HCT116 (cell line): ENCODE results near the gene ERAP2. TPM values are rescaled to one million over a fixed set of nuclear protein-coding genes. Genes with fewer than 3 reads are reported as not detected.

ENCODE experiments used
- ATAC-seq: fragments of 200-7000 bp; cut with Tn5 transposase; 2 replicates; pipeline ENCODE4 v1.9.1; 2020; ENCODE audit warnings: mild to moderate bottlenecking, moderate library complexity
- BruUV-seq: library from RNA; stranded (reverse); fragments of 400-500 nt; replicated peaks from 2 replicates; lab custom pipeline; 2021; lab: Mats Ljungman, UMichigan
- CTCF ChIA-PET: fragments of 300-600 bp; sonication (Branson Sonifier 250); formaldehyde crosslinking; loops from one replicate; lab custom pipeline; 2021; ENCODE audit warnings: antibody characterized with exemption; lab: Charles Lee
- POLR2A ChIA-PET: fragments of 300-600, 350-600 bp; sonication (Branson Sonifier 250); formaldehyde crosslinking; loops from one replicate; lab custom pipeline; 2021; ENCODE audit warnings: antibody characterized with exemption; lab: Charles Lee
- RAD21 ChIA-PET, 2 experiments: fragments of 300-600 bp; sonication (Branson Sonifier 250); formaldehyde crosslinking; loops; one replicate each; lab custom pipeline; 2023; ENCODE audit warnings: low total read pairs in 2 of 2; ENCODE audit not compliant: uncharacterized antibody in 2 of 2, unreplicated experiment in 2 of 2, low non-redundant PET in 1 of 2; lab: Charles Lee
- DNase-seq: peaks from one replicate; pipeline ENCODE4 v3.0.0-alpha.2; 2010; ENCODE audit warnings: low read depth, low spot score
- H2AFZ ChIP-seq: fragments of 200-600 bp; shearing (Covaris generic), sonication (generic); 2 replicates; pipeline ENCODE4 v1.6.1; 2017; ENCODE audit warnings: low read depth, mixed run types, mixed read lengths, antibody characterized with exemption, low read length; ENCODE audit not compliant: poor library complexity, severe bottlenecking
- H3K27ac ChIP-seq: 2 replicates; pipeline ENCODE4 v1.5.1; 2012; ENCODE audit warnings: low read depth, low read length
- H3K27me3 ChIP-seq: fragments of 200-600 bp; sonication (generic); 2 replicates; pipeline ENCODE4 v1.6.1; 2016; ENCODE audit warnings: mixed run types, low read length, mixed read lengths; ENCODE audit not compliant: insufficient read depth
- H3K36me3 ChIP-seq, 2 experiments: fragments of 200-500 bp in 1 of 2; fragments of 200-600 bp in 1 of 2; sonication (Bioruptor generic) in 1 of 2; sonication (generic) in 1 of 2; 2 replicates each; pipeline versions ENCODE4 v1.5.1 to v1.6.1; 2014 to 2016; ENCODE audit warnings: low read length in 2 of 2, inconsistent platforms in 1 of 2, mixed read lengths in 1 of 2, mixed run types in 1 of 2; ENCODE audit not compliant: insufficient read depth in 2 of 2, control insufficient read depth in 1 of 2
- H3K4me1 ChIP-seq, 2 experiments: fragments of 200-600 bp in 1 of 2; sonication (generic) in 1 of 2; 2 replicates each; pipeline versions ENCODE4 v1.5.1 to v1.6.1; 2012 to 2017; ENCODE audit warnings: low read length in 2 of 2, inconsistent platforms in 1 of 2, mild to moderate bottlenecking in 1 of 2, mixed read lengths in 1 of 2, mixed run types in 1 of 2, moderate library complexity in 1 of 2; ENCODE audit not compliant: insufficient read depth in 2 of 2, control insufficient read depth in 1 of 2
- H3K4me2 ChIP-seq: fragments of 200-600 bp; sonication (generic); 2 replicates; pipeline ENCODE4 v1.6.1; 2017; ENCODE audit warnings: mixed run types, low read length, mixed read lengths
- H3K4me3 ChIP-seq, 2 experiments: fragments of 200-600 bp in 1 of 2; sonication (generic) in 1 of 2; replicated peaks in 1 of 2; 2 replicates each; pipeline ENCODE4 v1.5.1; 2011 to 2016; ENCODE audit warnings: low read length in 2 of 2, control low read depth in 1 of 2, low read depth in 1 of 2, mild to moderate bottlenecking in 1 of 2, mixed read lengths in 1 of 2, mixed run types in 1 of 2
- H3K79me2 ChIP-seq: fragments of 200-600 bp; sonication (generic); 2 replicates; pipeline ENCODE4 v1.6.1; 2017; ENCODE audit warnings: mild to moderate bottlenecking, mixed run types, low read length, moderate library complexity, mixed read lengths; ENCODE audit not compliant: insufficient read depth
- H3K9ac ChIP-seq: fragments of 200-600 bp; sonication (generic); 2 replicates; pipeline ENCODE4 v1.6.1; 2016; ENCODE audit warnings: low read length, mixed read lengths
- H3K9me2 ChIP-seq: fragments of 200-600 bp; sonication (generic), shearing (Covaris generic); 2 replicates; pipeline ENCODE4 v1.6.1; 2017; ENCODE audit warnings: mixed run types, mild to moderate bottlenecking, moderate library complexity; ENCODE audit not compliant: insufficient read depth
- H3K9me3 ChIP-seq, 2 experiments: fragments of 200-500 bp in 1 of 2; fragments of 200-600 bp in 1 of 2; sonication (Bioruptor generic) in 1 of 2; sonication (generic) in 1 of 2; 2 replicates each; pipeline ENCODE4 v1.6.1; 2014 to 2017; ENCODE audit warnings: low read length in 2 of 2, mixed read lengths in 2 of 2, inconsistent platforms in 1 of 2, low read depth in 1 of 2, mild to moderate bottlenecking in 1 of 2, mixed run types in 1 of 2, moderate library complexity in 1 of 2; ENCODE audit not compliant: control insufficient read depth in 1 of 2, insufficient read depth in 1 of 2
- H4K20me1 ChIP-seq: fragments of 200-600 bp; sonication (generic), shearing (Covaris generic); 2 replicates; pipeline ENCODE4 v1.6.1; 2017; ENCODE audit warnings: mixed run types, mild to moderate bottlenecking, moderate library complexity; ENCODE audit not compliant: insufficient read depth
- CBX3 ChIP-seq: IDR thresholded peaks from 2 replicates; pipeline ENCODE4 v1.6.1; 2012; ENCODE audit warnings: low read depth
- ELF1 ChIP-seq: IDR thresholded peaks from 2 replicates; pipeline ENCODE4 v1.6.1; 2012; ENCODE audit warnings: low read depth, borderline replicate concordance
- EZH2 ChIP-seq: fragments of 200-600 bp; sonication (generic); IDR thresholded peaks from 2 replicates; pipeline ENCODE4 v1.6.1; 2017; ENCODE audit warnings: antibody characterized with exemption, mixed run types
- JUND ChIP-seq: IDR thresholded peaks from 2 replicates; pipeline ENCODE4 v1.6.1; 2012
- MAX ChIP-seq: IDR thresholded peaks from 2 replicates; pipeline ENCODE4 v1.6.1; 2012
- POLR2A ChIP-seq: IDR thresholded peaks from 2 replicates; pipeline ENCODE4 v1.7.0; 2011; ENCODE audit warnings: borderline replicate concordance; ENCODE audit not compliant: insufficient read depth, insufficient read length; ENCODE audit errors: extremely low read depth
- REST ChIP-seq: IDR thresholded peaks from 2 replicates; pipeline ENCODE4 v1.6.1; 2012; ENCODE audit warnings: low read depth
- SP1 ChIP-seq: IDR thresholded peaks from 2 replicates; pipeline ENCODE4 v1.6.1; 2012; ENCODE audit warnings: low read depth
- SRF ChIP-seq: IDR thresholded peaks from 2 replicates; pipeline ENCODE4 v1.6.1; 2012; ENCODE audit warnings: low read depth
- TCF7L2 ChIP-seq: IDR thresholded peaks from 2 replicates; pipeline ENCODE4 v1.7.0; 2011; ENCODE audit warnings: borderline replicate concordance, inconsistent platforms; ENCODE audit not compliant: insufficient read depth, insufficient read length; ENCODE audit errors: extremely low read depth
- intact Hi-C: fragments of 100-400 bp; cut with micrococcal nuclease; formaldehyde crosslinking; loops from 2 replicates; pipeline ENCODE4 v1.10.0; 2022
- total RNA-seq: library from RNA; stranded (reverse); gene quantifications from one replicate; pipeline ENCODE4 v1.2.1, GENCODE V29; 2021; ENCODE audit not compliant: unreplicated experiment

ERAP2 gene
- total RNA-seq, 1 experiment from 2014 or later: 2.2 TPM

GRCh38 chr5:96893342-96893741, 17.0 kb downstream of the ERAP2 start:
- no peaks in the 10 kb centered on the region for H4K20me1 ChIP-seq
- no peaks in the 10 kb centered on the region for H3K9me3 ChIP-seq
- ChIA-PET POLR2A (interaction anchor here (0.8 kb wide), 1 partner anchor 11 kb away, joined by 3 read pairs; no protein-coding TSS in a partner anchor), CTCF (no interaction called here), RAD21 (no interaction called here)
- H2AFZ ChIP-seq: no peak overlapping the region
- H3K4me3 ChIP-seq: no peak overlapping the region
- ATAC-seq (no peak), DNase-seq (no peak)
- no peak overlapping the region for H3K4me2 ChIP-seq
- no peaks in the 10 kb centered on the region for H3K36me3 ChIP-seq
- H3K27ac ChIP-seq: no peak overlapping the region
- no peaks in the 10 kb centered on the region for H3K9me2 ChIP-seq
- no peaks in the 10 kb centered on the region for H3K4me1 ChIP-seq
- no peak for TF ChIP-seq REST
- TF ChIP-seq JUND: no peak
- no peak for TF ChIP-seq CBX3
- no peak for TF ChIP-seq POLR2A
- no peak for TF ChIP-seq EZH2
- TF ChIP-seq SP1: no peak
- no peak for TF ChIP-seq TCF7L2
- TF ChIP-seq SRF: no peak
- no peak for TF ChIP-seq MAX
- TF ChIP-seq ELF1: no peak
- BruUV-seq: no TSS peak
- no peaks in the 10 kb centered on the region for H3K79me2 ChIP-seq
- no peak overlapping the region for H3K9ac ChIP-seq
- intact Hi-C loops: no loop called here
- H3K27me3 ChIP-seq: no peaks in the 10 kb centered on the region
